Sigmoid colon (tissue), 7 donors: ENCODE measurements around the gene LUZP2. TPM values are rescaled to one million over a fixed set of nuclear protein-coding genes. Genes with fewer than 3 reads are reported as not detected.

Experiments
- DNase-seq: peaks from one replicate; pipeline ENCODE4 v3.0.0-alpha.2; 2019
- H3K27ac ChIP-seq, 4 donors: fragments of 200-600 bp; sonication (generic); one replicate each; pipeline ENCODE4 v1.5.1; 2016 to 2019; ENCODE audit warnings: mild to moderate bottlenecking in 1 of 4
- H3K27me3 ChIP-seq, 3 donors: fragments of 200-600 bp; sonication (generic); one replicate each; pipeline ENCODE4 v1.5.1; 2019; ENCODE audit warnings: mild to moderate bottlenecking in 1 of 3
- H3K36me3 ChIP-seq, 4 donors: fragments of 200-600 bp; sonication (generic); one replicate each; pipeline ENCODE4 v1.5.1; 2016 to 2019
- H3K4me1 ChIP-seq, 4 donors: fragments of 200-600 bp; sonication (generic); one replicate each; pipeline ENCODE4 v1.5.1; 2017 to 2019
- H3K4me3 ChIP-seq, 4 donors: fragments of 200-600 bp; sonication (generic); one replicate each; pipeline ENCODE4 v1.5.1; 2017 to 2019; ENCODE audit warnings: mild to moderate bottlenecking in 2 of 4, moderate library complexity in 1 of 4
- H3K9me3 ChIP-seq, 4 donors: fragments of 200-600 bp in 3 of 4; sonication (generic) in 3 of 4; one replicate each; pipeline versions ENCODE4 v1.5.1 to v1.6.1; 2013 to 2019
- CTCF ChIP-seq, 4 experiments: fragments of 450-650 bp in 3 of 4; fragments of 200-600 bp in 1 of 4; IDR thresholded peaks; one replicate each; pipeline ENCODE4 v1.5.1; 2016 to 2019; ENCODE audit warnings: antibody characterized with exemption in 4 of 4, mild to moderate bottlenecking in 3 of 4, moderate library complexity in 2 of 4
- EP300 ChIP-seq, 4 donors: sonication (generic); formaldehyde crosslinking; IDR thresholded peaks; one replicate each; pipeline ENCODE4 v1.6.1; 2017; ENCODE audit warnings: antibody characterized with exemption in 4 of 4
- POLR2A ChIP-seq, 2 donors: fragments of 450-650 bp; IDR thresholded peaks; one replicate each; pipeline ENCODE4 v1.6.1; 2016; ENCODE audit warnings: antibody characterized with exemption in 2 of 2, mild to moderate bottlenecking in 2 of 2, moderate library complexity in 2 of 2
- POLR2AphosphoS5 ChIP-seq, 4 donors: sonication (generic); formaldehyde crosslinking; IDR thresholded peaks; one replicate each; pipeline ENCODE4 v1.6.1; 2017; ENCODE audit warnings: antibody characterized with exemption in 4 of 4
- WGBS, 2 donors: extraction: QIAGEN DNeasy Blood & Tissue Kit; methylation state at CpG; one replicate each; pipeline ENCODE4 v1.1.7; 2013; 5-methylcytosine and 5-hydroxymethylcytosine counted together
- intact Hi-C: fragments of 100-400 bp; cut with DNase I; formaldehyde crosslinking; loops from one replicate; pipeline ENCODE4 v1.15.1; 2023
- polyA plus RNA-seq, 3 donors: library from polyadenylated mRNA; stranded (reverse); fragments of 200-250 nt; gene quantifications; one replicate each; pipeline ENCODE4 v1.2.3, GENCODE V29; 2013
- total RNA-seq, 4 donors: library from RNA; depleted of rRNA; stranded (reverse); fragments of >200 nt; gene quantifications; one replicate each; pipeline ENCODE4 v1.1.0, GENCODE V29; 2016
- donor health status: healthy with polysubstance abuse.
- donor health status: Bipolar disorder and iron deficiency.
- donor health status: healthy.

Gene LUZP2
- total and polyA plus RNA-seq, 7 donors = 0.16 to 2.1 (median 0.83) TPM

- Histone ChIP-seq H3K4me3 (no peak overlapping the region), H3K27ac (no peak overlapping the region), H3K27me3 (peaks cover 0 to 4% (median 0%) of the 10 kb centered on the region in 3 donors), H3K36me3 (no peaks in the 10 kb centered on the region), H3K9me3 (no peaks in the 10 kb centered on the region), H3K4me1 (peaks cover 0 to 2% (median under 1%) of the 10 kb centered on the region in 4 donors)
- no peak for DNase-seq
- 81 to 88% methylated on average over 7 of the region's 7 CpGs for WGBS, 2 donors
- no peak for TF ChIP-seq EP300 (IDR thresholded peaks at IDR 0.05)
- intact Hi-C loops = no loop called here
These were observed 5.6 kb downstream of the LUZP2 start for GRCh38 chr11:24502425-24502824.

- TF ChIP-seq POLR2A (IDR thresholded peaks at IDR 0.05) (no peak), EP300 (IDR thresholded peaks at IDR 0.05) (no peak), CTCF (IDR thresholded peaks at IDR 0.05) (no peak), POLR2AphosphoS5 (IDR thresholded peaks at IDR 0.05) (no peak)
- WGBS, 2 donors = 37 to 39% methylated on average over 3 of the region's 3 CpGs
- DNase-seq = no peak
- no peak overlapping the region for H3K4me3 ChIP-seq
- H3K36me3 ChIP-seq = no peaks in the 10 kb centered on the region
- H3K27ac ChIP-seq = no peak overlapping the region
- intact Hi-C loops = no loop called here
- peaks cover 0 to 6% (median 0%) of the 10 kb centered on the region in 4 donors for H3K4me1 ChIP-seq
- H3K27me3 ChIP-seq = no peaks in the 10 kb centered on the region
- no peaks in the 10 kb centered on the region for H3K9me3 ChIP-seq
These were observed 12.3 kb downstream of the LUZP2 start for GRCh38 chr11:24509114-24509513.

- intact Hi-C loops = no loop called here
- H3K27me3 ChIP-seq = no peaks in the 10 kb centered on the region
- no peaks in the 10 kb centered on the region for H3K36me3 ChIP-seq
- H3K4me1 ChIP-seq = peaks cover 0 to 9% (median 0%) of the 10 kb centered on the region in 4 donors
- no peaks in the 10 kb centered on the region for H3K9me3 ChIP-seq
- TF ChIP-seq CTCF (IDR thresholded peaks at IDR 0.05) = no peak
- no peak for TF ChIP-seq POLR2AphosphoS5 (IDR thresholded peaks at IDR 0.05)
- TF ChIP-seq POLR2A (IDR thresholded peaks at IDR 0.05) = no peak
- TF ChIP-seq EP300 (IDR thresholded peaks at IDR 0.05) = no peak
- no peak overlapping the region for H3K27ac ChIP-seq
- DNase-seq = no peak
- WGBS, 2 donors = 16 to 69% methylated on average over 5 of the region's 5 CpGs
- H3K4me3 ChIP-seq = no peak overlapping the region
These were observed 14.7 kb downstream of the LUZP2 start for GRCh38 chr11:24511511-24511910.

- Histone ChIP-seq H3K27ac (no peak overlapping the region), H3K9me3 (no peaks in the 10 kb centered on the region), H3K27me3 (no peaks in the 10 kb centered on the region), H3K36me3 (no peaks in the 10 kb centered on the region), H3K4me1 (peaks cover 0 to 9% (median 0%) of the 10 kb centered on the region in 4 donors), H3K4me3 (no peak overlapping the region)
- DNase-seq = no peak
- intact Hi-C loops = no loop called here
- 80 to 81% methylated on average over 3 of the region's 3 CpGs for WGBS, 2 donors
- TF ChIP-seq POLR2A (IDR thresholded peaks at IDR 0.05) (no peak), POLR2AphosphoS5 (IDR thresholded peaks at IDR 0.05) (no peak)
These were observed 16.8 kb downstream of the LUZP2 start for GRCh38 chr11:24513479-24514218.

- TF ChIP-seq POLR2A (IDR thresholded peaks at IDR 0.05) (no peak), EP300 (IDR thresholded peaks at IDR 0.05) (no peak), POLR2AphosphoS5 (IDR thresholded peaks at IDR 0.05) (no peak), CTCF (IDR thresholded peaks at IDR 0.05) (no peak)
- Histone ChIP-seq H3K4me3 (no peak overlapping the region), H3K4me1 (peaks cover 0 to 9% (median 0%) of the 10 kb centered on the region in 4 donors), H3K36me3 (no peaks in the 10 kb centered on the region), H3K27me3 (no peaks in the 10 kb centered on the region), H3K27ac (no peak overlapping the region), H3K9me3 (no peaks in the 10 kb centered on the region)
- intact Hi-C loops = no loop called here
- no peak for DNase-seq
- 52 to 63% methylated on average over 2 of the region's 2 CpGs for WGBS, 2 donors
These were observed 17.4 kb downstream of the LUZP2 start for GRCh38 chr11:24514219-24514594.

GRCh38 chr11:24515632-24516031, 18.8 kb downstream of the LUZP2 start:
- H3K4me3 ChIP-seq = no peak overlapping the region
- TF ChIP-seq POLR2AphosphoS5 (IDR thresholded peaks at IDR 0.05) (no peak), CTCF (IDR thresholded peaks at IDR 0.05) (no peak), POLR2A (IDR thresholded peaks at IDR 0.05) (no peak), EP300 (IDR thresholded peaks at IDR 0.05) (no peak)
- no peak for DNase-seq
- intact Hi-C loops = no loop called here
- no peaks in the 10 kb centered on the region for H3K9me3 ChIP-seq
- WGBS, 2 donors = 93% methylated on average over 1 of the region's 1 CpG
- no peaks in the 10 kb centered on the region for H3K27me3 ChIP-seq
- H3K27ac ChIP-seq = no peak overlapping the region
- H3K36me3 ChIP-seq = no peaks in the 10 kb centered on the region
- H3K4me1 ChIP-seq = peaks cover 0 to 9% (median 0%) of the 10 kb centered on the region in 4 donors
